Stimulated activated CD8-positive, alpha-beta memory T cell treated with anti-CD3 and anti-CD28 coated beads, Interleukin-12 subunit alpha, Interleukin-12 subunit beta, amount 100 ng/mL, for 1 hour (primary cell): ENCODE results near the gene UGCG.
"Not testable (repeated sequence)": the region's sequence is repeated elsewhere in the genome, so short reads cannot be mapped to it uniquely, and the experiment has no call there.

Experiments
- DNase-seq: peaks from one replicate; pipeline ENCODE4 v3.0.0-alpha.2; 2020; ENCODE audit warnings: low read depth

UGCG gene

DNA sequence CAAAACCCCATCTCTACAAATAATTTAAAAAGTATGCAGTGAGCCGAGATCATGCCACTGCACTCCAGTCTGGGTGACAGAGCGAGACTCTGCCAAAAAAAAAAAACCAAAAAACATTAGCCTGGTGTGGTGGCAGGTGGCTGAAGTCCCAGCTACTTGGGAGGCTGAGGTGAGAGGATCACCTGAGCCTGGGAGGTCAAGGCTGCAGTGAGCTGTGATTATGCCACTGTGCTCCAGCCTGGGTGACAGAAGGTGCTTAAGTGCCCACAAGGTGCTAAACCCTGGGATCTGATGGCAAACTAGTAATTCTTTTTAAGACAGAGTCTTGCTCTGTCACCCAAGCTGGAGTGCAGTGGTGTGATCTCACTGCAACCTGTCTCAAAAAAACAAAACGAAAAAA lies 5.7 kb upstream of the UGCG start:
- DNase-seq, result not testable (repeated sequence)

DNA sequence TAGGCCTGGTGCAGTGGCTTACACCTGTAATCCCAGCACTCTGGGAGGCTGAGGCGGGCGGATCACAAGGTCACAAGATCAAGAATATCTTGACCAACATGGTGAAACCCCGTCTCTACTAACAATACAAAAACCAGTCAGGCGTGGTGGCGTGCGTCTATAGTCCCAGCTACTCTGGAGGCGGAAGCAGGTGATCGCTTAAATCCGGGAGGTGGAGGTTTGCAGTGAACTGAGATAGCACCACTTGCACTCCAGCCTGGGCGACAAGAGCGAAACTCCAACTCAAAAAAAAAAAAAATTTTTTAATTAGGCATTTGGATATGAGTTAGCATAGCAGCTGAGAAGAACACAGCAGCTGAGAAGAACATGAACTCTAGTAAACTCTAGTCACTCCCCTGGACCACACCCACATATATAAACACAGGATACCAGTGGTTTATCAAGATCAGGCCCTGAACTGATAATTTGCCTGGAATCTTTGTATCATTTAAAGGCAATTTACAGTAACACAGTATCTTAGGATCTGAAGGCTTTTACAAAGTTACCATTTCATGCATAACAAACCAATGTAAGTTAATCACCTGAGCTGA lies 4.6 kb upstream of the UGCG start:
- no peak for DNase-seq

DNA sequence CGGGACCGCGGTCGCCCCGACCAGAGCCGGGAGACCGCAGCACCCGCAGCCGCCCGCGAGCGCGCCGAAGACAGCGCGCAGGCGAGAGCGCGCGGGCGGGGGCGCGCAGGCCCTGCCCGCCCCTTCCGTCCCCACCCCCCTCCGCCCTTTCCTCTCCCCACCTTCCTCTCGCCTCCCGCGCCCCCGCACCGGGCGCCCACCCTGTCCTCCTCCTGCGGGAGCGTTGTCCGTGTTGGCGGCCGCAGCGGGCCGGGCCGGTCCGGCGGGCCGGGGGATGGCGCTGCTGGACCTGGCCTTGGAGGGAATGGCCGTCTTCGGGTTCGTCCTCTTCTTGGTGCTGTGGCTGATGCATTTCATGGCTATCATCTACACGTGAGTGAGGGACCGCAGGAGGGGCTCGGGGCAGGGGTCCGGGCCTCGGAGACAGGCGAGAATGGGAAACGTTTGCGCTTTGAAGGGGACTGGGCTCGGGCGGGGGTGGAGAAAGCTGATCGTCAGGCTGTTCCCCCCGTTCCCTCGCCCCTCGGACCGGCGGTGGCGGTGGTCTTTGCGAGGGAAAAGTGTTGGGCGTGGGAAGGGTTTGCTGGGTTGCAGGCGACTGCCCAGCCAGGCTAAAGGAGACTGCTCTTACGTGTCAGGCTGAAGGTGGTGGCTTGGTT lies 457 bp downstream of the UGCG start:
- DNase-seq, result no peak

DNA sequence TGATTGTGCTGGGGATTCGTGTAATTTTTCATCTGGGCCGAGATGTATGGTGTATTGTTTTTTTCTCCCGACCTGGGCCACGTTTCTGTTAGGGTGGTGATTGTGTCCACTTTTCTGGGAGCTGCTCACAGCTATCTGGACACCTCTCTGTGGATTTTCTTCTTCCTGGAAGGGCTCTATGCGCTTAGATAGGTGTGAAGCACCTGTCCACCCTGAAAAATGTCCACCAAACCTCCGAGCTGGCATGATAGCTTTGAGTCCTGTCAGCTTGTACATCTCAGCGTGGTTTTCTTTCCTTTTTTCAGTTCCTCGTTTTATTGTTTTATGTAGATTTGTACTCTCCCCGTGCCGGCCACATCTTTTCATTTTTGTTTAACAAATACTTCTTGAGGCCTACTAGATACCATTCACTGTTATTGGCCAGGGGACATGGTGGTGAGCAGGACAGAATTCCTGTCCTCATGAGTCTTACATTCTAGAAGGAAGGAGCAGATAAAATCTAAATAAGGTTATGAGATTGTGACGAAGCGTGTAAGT lies 1.1 kb downstream of the UGCG start:
- DNase-seq, result no peak

DNA sequence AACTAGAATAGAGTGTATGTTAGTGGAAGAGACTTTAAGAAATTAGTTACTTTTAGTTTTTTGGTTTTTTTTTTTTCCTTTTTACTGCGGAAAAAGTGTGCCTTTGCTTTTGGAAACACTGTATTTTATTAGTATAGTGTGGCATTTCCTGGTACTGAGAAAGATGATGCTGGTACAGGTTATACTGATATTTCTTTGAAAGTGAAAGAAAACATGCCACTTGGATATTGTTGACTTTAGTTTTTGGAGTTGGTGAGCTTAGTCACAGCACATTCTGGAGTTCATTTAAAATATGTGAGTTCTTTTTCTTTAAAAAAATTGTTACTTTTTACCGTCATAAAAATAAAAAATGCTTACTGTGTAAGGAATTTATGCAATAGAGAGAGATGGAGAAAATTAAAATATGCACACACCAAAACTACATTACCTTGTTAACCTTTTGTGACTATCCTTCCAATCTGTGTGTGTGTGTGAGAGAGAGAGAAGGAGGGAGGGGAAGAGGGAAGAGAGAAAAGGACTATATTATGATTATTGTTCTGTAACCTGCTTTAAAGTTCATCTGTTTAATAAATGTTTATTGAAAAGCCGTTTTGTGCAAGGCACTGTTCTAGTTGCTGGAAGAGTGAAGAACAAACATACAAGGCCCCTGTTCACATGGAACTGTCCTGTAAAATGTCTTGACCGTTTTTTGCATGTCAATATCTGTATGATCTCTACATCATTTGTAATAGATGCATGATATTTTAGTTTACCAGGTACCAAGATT lies 1.9 kb downstream of the UGCG start:
- no peak for DNase-seq

DNA sequence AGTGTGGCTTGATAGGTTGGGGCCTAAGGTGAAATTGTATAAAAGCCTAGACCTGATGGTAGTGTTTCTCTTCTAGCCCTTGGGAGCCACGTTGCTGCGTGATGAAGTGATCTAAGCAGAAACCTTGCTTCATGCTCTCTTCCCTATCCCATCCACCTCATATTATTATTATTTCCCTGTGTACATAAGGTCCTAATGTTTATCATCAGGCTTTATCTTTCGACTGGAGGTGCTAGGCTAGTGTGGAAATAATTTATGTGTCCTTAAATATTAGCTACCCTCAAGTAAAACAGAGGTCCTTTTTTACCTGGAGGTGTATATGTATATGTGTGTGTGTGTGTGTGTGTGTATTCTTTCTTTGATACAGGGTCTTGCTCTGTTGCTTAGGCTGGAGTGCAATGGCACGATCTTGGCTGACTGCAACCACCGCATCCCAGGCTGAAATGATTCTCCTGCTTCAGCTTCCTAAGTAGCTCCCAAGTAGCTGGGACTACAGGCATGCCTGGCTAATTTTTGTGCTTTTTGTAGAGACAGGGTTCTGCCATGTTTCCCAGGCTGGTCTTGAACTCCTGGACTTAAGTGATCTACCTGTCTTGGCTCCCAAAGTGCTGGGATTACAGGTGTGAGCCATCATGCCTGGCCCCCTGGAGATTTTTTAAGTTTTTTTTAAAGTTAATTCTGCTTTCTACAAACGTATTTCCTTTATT lies 3.7 kb downstream of the UGCG start:
- no peak for DNase-seq

DNA sequence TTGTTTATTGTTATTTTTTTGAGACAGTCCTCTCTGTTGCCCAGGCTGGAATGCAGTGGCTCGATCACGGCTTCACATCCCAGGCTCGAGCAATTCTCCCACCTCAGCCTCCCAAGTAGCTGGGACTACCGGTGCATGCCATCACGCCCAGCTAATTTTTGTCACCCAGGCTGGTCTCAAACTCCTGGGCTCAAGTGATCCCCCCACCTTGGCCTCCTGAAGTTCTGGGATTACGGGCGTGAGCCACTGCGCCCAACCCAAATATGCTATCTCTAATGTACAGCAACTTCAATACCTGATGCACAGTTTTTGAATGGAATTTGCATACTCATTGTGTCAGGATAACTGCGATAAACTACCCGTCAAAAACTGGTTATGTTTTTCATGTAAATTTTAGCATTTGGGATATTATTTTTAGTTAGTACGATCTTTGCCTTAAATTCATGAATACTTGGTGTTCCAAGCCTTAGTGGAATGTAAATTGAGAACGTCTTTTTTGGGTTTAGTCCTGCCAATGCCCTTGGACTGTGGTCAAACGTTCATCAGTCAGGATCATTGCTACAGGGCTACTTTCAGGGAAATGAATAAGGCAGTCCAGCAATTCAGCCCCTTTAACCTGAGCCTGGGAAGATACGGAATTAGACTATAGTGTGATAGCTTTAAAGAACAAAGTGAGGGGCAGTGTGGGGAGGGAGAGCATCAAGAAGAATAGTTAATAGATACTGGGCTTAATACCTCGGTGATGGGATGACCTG lies 4.4 kb downstream of the UGCG start:
- DNase-seq, result no peak

DNA sequence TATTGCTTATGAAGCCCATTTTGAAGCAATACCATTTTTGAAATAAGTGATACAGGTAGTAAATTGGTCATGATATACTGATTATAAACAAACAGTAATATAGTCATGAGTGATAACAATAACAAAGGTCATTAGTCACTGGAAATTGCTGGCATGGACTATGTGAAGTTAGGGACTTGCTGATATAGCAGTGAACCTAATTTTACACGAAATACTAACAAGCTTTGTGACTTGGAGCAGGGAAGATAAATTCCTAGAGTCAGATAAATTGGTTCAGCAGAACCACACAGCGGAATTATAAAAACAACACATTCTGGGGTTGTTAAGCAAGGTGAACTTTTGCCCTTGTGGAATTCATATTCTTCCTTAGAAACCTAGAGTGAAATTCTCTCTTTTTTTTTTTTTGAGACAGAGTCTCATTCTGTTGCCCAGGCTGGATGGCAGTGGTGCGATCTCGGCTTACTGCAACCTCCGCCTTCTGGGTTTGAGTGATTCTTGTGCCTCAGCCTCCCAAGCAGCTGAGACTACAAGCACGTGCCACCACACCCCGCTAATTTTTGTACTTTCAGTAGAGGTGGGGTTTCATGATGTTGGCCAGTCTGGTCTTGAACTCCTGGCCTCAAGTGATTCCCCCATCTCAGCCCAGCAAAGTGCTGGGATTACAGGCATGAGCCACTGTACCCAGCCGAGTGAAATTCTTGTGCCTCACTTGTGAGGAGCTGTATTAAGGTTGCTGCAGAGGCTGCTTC lies 6.0 kb downstream of the UGCG start:
- no peak for DNase-seq

DNA sequence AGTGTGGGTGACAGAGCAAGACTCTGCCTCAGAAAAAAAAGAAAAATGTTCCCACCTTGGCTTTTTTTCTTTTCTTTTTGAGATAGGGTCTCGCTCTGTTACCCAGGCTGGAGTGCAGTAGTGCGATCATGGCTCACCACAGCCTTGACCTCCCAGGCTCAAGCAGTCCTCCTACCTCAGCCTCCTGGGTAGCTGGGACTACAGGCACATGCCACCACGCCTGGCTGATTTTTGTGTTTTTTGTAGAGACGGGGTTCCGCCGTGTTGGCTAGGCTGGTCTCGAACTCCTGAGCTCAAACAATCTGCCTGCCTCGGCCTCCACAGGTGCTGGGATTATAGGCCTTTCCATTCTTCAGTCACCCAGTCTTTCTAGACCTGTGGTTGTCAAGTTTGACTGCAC lies 6.9 kb downstream of the UGCG start:
- DNase-seq, result not testable (repeated sequence)

DNA sequence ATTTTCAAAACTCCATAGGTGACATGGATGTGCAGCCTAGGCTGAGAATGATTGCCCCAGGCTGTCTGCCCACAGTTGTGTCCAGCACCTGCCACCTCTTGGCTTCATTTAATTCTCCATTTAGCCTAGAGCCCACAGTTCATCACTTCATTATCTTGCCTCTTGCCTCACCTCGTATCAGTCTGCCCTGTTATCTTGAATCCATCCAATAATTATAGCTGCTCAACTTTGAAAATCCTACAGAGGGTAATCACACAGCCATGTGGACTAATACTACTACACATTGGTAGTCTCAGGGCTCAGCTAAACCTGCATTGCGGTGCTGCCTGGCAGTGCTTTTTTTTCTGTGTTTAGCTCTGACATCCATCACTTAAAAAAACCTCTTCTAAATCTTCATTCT lies 7.4 kb downstream of the UGCG start:
- no peak for DNase-seq

DNA sequence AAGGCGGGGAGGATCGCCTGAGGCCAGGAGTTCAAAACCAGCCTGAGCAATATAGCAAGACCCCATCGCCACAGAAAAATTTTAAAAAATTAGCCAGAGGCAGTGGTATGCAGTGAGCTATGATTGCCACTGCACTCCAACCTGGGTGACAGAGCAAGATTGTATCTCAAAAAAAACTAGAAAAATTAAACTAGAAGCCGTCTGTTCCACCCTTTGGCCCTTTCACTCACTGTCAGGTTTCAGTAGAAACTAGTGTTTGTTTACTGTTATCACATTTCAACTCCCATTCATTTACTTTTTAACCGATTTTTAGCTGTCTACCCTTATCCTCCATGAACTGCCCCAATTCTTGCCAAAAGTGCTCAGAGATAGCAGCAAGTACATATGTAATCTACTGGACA lies 8.3 kb downstream of the UGCG start:
- DNase-seq, result no peak

DNA sequence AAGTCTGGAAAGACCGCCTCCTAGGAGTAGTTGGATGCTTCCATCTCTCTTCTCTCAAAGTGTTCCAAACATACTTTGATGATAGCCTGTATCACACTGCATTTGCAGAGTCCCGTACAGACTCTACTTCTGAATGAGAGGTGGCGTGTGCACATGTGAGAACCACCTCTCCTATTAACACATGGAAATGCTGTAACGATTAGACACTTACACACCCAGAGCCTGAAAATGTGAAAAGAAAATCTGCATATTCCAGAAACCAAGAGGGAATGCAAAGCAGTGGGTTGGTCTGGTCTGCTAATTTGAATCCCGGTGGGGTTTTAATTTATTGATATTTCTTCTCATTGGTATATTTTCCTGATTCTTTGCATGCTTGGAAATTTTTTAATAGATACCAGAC lies 10.5 kb downstream of the UGCG start:
- DNase-seq, result no peak

DNA sequence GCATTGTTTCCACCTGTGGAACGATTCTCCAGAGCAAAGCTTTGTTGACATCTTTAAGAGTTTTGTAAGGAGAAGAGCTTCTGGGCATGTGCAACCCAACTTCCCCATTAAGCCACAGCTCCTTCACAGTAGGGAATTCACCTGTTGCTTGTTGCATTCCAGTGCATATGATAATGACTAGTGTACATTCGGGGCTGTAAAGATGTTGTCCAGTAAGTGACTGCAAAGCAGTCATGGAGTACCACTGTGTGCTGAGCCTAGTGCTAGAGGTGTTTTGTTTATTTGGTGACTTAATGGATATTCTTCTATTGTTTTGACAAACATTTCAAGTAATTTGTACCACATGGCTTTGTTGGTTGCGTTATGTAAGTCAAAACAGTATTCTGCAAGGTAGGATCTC lies 12.8 kb downstream of the UGCG start:
- DNase-seq, result no peak

DNA sequence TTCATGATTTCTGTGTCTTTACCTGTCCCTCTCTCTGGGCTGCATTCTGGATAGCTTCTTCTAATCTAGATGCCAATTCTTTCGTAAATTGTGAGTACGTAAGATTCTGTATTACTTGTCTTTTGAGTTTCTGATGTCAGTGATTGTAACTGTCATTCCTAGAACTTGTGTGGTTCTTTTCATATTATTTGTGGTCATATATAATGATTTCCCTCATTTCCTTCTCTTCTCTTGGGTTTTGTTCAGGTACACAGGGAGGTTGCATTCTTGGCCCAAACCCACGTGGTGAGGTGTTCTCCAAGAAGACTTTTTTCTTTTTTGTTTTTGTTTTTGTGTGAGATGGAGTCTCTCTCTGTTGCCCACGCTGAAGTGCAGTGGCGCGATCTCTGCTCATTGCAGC lies 13.8 kb downstream of the UGCG start:
- no peak for DNase-seq

DNA sequence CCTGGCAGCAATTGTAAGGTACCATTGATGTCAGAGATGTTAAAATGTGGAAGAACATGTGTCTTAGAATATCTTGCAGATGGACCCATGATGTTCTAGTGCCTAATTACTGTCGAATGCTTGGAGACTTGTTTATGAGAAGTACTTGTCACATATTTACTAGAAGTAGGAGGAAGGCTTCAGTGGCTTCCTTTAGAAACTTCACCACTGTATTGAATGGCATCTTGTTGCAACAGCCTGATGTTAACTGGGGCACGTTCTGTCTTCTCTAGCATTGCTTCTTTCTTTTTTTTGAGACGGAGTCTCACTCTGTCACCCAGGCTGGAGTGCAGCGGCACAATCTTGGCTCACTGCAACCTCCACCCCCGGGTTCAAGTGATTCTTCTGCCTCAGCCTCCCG lies 16.5 kb downstream of the UGCG start:
- DNase-seq, result no peak

DNA sequence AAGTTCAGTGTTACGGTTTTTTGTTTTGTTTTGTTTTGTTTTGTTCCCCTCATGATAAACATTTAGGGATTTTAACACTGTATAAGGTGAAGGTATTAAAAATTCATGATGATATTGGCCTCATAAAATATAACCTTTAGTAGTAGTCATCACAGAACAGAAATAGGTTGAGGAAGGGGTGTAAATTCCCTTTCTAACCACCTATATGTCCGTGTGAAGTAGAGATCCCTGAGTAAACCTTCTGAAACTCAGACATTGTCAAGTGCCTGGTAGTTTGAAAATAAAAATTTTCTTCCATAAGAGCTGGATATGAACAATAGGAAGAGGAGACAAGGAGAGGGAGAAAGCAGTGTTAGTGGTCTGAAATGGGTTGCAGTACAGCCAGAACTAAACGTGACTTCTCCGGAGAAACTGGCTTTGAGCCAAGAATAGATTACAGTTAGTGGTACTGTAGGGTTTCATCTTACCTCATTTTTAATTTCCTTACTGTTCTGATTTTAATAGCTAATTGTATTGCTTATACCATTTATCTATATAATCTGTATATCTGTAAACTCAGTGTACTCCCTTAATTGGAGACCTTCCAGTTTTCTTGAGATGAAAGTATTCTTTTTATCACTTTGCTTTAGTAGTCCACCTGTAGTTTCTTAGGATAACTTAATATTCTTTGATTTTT lies 18.3 kb downstream of the UGCG start:
- DNase-seq, result no peak

DNA sequence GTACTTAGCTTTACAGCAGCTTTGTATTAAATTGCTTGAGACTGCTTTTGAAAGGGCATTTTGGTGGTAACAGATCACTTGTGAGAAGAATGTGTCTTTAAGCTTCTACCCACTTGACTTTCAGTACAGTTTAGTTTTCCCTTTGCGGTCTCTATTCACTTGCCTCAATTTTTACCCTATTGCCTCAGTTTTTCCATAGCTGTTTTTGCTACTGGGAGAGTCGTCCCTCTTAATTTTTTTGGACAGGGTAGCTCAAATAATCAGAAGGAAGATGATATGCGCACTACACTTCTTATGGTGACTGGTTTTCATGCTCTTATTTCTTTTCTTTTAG lies 18.8 kb downstream of the UGCG start:
- DNase-seq, result no peak

DNA sequence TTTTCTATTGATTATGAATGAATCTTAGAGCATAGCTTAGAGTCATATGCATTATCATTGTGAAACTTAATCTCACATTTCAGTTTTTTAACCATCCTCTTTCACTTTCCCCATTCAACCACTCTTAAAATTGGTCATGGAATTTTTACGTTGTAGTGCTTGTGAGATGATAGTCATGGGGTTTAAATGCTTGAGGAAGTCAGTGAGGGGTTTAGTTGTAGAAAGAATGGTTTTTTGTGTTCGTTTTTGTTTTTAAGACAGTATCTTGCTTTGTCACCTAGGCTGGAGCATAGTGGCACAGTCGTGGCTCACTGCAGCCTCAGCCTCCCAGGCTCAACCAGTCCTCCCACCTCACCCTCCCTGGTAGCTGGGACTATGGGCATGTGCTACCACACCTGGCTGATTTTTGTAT lies 19.6 kb downstream of the UGCG start:
- no peak for DNase-seq

DNA sequence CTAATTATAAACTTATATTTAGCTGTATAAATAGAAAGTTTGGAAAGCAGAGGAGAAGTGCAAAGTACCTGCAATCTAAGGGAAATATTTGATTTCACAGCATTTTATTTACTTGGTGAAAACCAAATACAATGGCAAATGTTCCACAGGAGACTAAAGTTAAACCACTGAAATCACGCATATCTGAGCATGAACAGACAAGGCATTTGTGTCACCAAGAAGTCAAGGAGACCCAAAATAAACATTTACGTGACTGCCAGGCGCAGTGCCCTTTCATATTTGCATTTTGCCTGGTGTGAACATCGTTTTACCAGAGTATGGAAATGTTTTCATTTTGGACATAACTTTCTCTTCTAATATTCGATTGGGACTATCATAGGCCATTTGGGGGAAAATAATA lies 20.6 kb downstream of the UGCG start:
- no peak for DNase-seq

DNA sequence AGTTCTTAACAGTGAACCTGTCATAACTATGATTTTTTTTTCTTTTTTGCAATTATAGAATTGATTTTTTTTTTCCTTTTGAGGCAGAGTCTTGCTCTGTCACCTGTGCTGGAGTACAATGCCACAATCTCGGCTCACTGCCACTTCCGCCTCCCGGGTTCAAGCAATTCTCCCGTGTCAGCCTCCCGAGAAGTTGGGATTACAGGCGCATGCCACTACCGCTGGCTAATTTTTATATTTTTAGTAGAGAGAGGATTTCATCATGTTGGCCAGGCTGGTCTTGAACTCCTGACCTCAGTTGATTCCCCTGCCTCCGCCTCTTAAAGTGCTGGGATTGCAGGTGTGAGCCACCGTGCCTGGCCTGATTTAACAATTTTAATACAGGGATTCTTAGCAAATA lies 21.4 kb downstream of the UGCG start:
- DNase-seq, result no peak

DNA sequence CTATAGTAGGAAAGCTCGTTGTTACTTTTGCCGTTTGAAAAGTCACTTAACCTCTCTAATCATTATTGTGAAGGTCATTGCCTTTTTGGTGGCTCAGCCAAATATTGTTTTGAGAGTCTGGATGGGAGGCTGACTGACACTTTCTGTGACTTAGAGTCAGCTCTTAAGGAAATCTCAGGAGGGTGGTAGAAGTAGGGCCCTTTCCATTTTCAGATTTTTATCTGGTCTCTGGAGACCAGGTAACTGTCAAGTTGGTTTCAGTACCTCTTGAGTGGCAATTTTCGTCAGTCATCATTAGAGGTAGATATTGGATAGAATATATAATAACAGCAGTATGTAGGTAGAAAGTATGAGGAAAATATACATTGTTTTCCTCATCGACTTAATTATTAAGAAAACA lies 23.3 kb downstream of the UGCG start:
- DNase-seq, result no peak
